SW480 (cell line): ENCODE results near the gene P2RY12.
"Not testable (repeated sequence)": the region's sequence is repeated elsewhere in the genome, so short reads cannot be mapped to it uniquely, and the experiment has no call there.

Experiments
- DNase-seq: peaks from one replicate; pipeline ENCODE4 v3.0.0-alpha.2; 2016; ENCODE audit warnings: low spot score

Gene P2RY12

GRCh38 chr3:151393146-151393830 is 8.7 kb upstream of the P2RY12 start:
- DNase-seq: no peak

DNA sequence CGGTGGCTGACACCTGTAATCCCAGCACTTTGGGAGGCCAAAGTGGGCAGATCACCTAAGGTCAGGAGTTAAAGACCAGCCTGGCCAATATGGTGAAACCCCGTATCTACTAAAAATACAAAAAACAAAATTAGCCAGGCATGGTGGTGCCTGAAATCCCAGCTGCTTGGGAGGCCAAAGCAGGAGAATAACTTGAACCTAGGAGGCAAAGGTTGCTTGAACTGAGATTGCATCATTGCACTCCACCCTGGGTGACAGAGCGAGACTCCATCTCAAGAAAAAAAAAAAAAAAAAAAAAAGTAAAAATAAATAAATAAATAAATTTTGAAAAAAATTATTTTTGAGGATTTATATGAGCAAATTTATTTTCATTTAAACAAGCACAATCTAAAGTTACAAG is 7.6 kb upstream of the P2RY12 start:
- DNase-seq: not testable (repeated sequence)

DNA sequence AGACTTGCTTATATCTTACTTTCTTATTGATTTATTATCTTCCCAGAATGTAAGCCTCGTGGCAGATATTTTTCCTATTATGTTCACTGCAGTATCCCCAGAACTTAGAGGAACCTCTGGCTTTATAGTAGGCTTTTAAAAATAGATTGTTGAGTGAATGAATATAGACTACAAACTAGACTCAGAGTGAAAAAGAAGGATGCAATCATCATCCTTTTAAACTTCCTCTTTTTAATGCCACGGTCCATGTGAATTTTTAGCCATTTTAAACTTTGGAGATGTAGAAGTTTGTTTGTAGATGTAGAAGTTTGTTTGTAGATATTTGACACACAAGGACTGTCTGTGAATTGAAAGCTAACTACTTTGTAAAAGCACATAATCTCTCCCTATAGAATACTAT is 7.2 kb upstream of the P2RY12 start:
- DNase-seq: no peak

DNA sequence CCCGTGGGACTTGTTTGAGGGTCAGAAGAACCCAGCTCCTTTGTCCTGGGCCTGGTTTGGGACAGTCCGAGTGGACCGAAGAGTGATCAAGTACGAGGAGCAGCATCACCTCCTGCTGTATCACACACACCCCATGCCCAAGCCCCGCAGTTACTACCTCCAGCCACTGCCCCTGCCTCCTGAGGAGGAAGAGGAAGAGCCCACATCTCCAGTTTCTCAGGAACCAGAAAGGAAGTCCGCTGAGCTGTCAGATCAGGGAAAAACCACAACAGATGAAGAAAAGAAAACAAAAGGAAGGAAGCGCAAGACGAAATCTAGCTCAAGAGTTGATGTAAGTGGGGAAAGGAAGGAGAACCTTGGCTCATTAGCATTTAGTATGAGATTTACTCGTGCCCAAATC is 3.3 kb upstream of the P2RY12 start:
- no peak for DNase-seq

GRCh38 chr3:151387432-151387831 is 2.9 kb upstream of the P2RY12 start:
- DNase-seq: no peak

DNA sequence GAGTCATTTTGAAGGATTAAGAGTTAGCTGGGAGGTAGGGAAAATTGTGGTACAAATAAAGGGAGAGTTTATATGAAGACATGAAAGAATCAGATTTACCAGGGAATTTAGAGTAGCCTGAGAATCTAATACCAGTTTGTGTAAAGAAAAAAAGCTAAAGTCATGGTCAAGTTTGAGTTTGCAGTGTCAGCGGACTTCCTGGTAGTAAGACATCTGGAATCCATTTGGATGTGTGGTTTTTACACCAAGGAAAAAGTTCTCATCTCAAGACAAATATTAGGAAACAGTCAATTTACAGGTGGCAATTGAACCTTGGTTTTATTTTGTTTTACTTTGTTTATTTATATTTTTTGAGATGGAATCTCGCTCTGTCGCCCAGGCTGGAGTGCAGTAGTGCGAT is 1.5 kb upstream of the P2RY12 start:
- DNase-seq: no peak

GRCh38 chr3:151383956-151384355 is 597 bp downstream of the P2RY12 start:
- no peak for DNase-seq

DNA sequence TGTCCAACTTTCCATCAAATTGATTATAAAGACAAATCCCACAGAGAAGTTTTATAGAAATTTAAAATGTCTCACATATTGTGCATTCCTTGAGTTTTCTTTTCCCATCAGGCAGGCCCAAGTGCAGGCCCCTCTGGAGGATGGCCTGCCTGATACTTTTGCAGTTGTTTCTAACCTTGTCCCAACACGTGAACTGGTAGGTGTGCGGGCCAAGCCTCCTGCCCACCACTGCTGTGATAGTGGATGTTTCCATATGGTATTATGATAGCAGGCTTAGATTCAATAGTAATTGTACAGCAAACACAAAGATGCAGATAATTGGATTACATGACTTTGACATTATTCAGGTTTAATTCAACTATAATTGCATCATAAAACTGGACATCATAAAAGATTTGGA is 1.4 kb downstream of the P2RY12 start:
- DNase-seq: no peak

GRCh38 chr3:151382671-151383070 is 1.9 kb downstream of the P2RY12 start:
- DNase-seq: no peak

- no peak for DNase-seq
Observed at GRCh38 chr3:151379083-151379734, 5.3 kb downstream of the P2RY12 start.

DNA sequence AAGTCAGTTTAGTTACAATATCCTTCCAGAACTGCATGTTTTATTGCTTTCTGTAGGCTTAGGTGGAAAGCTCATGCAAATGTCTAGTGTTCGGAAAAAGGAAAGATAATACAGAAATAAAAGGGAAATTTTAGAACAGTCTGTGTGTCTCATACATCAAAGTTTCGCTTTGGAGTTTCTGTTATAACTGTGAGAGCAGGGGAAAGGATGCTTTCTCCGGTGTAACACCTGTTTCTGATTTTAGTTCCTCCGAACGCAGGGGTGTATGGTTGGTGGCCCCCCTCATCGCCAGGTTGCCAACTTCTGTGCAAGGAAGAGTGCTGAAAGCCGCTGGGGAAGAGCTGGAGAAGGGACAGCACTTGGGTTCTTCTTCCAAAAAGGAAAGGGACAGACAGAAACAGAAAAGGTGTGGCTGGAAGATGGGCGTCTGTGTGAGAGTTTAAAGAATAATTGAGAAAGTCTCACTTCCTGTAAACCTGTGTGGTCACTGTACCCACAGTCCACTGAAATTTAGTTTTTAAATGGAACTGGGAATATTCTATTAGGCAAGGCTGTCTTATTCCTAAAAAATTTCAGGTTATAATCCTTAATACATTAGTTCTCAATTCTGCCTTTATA is 6.7 kb downstream of the P2RY12 start:
- DNase-seq: no peak

- DNase-seq: no peak
Observed at GRCh38 chr3:151372063-151372820, 12.3 kb downstream of the P2RY12 start.

DNA sequence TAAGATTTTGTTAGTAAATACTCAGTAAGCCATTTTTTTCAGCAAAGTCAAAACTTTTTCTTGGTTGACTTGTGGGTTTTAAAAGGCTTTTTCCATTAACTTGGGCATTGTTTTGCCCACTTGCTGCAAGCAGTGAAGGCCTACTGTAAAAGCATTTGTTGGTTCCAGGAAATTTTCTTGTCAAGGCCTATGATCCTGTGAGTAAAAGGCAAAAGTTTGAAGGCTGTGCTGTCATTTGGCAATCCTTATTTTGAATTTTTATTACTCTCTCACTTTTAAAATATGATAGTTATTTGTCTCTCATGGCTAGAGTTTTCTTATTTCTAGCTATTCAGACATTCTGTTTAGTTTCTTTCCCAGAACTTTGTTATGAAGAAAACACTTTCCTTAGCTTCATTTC is 13.0 kb downstream of the P2RY12 start:
- DNase-seq: no peak

- DNase-seq: no peak
Observed at GRCh38 chr3:151367448-151367847, 17.1 kb downstream of the P2RY12 start.

- DNase-seq: no peak
Observed at GRCh38 chr3:151366993-151367392, 17.6 kb downstream of the P2RY12 start.

DNA sequence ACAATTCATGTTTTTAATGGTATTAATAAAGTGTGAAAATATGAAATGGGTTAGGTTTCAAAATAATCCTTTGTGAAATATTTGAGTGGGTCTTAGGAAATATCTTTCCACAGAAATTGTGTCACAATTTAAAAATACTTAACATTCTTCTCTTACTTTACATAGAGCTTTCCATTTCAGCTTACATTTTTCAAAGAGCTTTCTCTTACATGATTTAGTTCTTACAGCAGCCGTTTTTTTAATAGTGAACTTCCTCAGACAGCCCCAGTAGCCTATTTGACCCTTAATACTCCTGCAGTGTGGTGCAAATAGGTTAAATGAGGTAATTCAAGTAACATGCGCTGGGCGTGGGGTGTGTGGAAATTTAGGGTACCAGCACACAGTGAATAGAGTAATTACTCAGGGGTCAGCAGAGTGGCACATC is 21.8 kb downstream of the P2RY12 start:
- DNase-seq: no peak

- no peak for DNase-seq
Observed at GRCh38 chr3:151357463-151357850, 27.1 kb downstream of the P2RY12 start.

DNA sequence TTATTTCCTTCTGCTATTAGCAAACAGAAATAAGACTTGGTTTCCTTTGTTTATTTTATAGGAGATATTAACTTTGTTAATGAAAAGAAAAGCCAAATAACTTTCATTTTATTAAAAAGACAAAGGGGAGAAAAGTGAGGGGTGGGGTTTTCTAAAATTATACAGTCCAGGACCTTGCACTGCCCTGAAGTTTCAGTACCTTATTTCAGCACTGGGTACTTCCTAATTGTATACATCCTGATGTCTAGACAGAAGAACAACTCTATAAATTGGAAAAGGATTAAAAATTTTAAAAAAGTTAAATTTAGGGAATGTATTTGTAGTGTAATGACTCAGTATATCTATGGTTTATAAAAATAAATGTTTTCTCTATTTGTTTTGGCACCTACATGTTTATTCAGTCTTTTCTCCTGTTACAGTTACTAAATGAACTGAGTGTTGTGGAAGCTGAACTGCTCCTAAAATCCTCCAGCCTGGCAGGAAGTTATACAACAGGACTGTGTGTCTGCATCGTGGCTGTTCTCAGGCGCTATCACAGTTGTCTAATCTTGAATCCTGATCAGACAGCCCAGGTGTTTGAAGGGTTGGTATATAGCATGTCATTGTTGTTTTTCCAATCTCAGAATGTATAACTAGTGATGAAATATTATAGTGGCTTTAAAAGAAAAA is 27.6 kb downstream of the P2RY12 start:
- DNase-seq: no peak

GRCh38 chr3:151351648-151352047 is 32.9 kb downstream of the P2RY12 start:
- no peak for DNase-seq

DNA sequence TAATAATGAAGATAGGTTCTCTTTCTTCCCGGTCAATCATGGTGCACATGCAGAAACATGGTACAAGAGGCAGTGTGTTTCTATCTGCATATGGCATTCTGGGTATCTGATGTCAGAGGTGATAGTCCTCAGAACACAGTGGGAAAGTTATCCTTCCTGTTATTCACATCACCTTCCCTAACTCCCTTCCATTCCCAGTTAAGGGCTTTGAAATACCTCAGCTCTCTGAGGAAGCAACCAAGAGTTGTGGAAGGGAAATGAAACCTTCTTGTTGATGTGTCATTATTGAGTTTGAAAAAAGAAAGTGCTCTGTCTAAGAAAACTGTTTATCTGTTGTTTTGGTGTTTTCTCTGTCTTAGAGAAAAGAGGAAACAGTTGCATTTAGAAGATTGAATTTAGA is 33.3 kb downstream of the P2RY12 start:
- DNase-seq: no peak

DNA sequence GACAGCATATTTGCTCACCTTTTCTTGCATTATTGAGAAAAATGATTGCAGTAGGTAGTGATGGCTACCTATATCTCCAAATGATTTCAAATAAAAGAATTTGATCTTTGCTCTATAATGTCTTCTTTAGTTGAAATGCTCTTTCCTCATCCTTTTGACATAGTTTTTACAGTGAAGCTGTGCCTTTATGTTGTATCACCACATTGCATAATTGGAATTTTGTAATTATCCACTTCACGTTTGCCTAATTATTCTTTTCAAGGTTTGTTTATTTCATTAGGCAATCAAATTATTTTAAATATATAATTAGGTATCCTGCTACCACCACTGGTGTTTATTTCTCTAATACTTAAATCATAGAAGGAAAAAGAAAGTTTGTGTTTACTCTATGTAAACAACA is 33.9 kb downstream of the P2RY12 start:
- DNase-seq: no peak

GRCh38 chr3:151347432-151347831 is 37.1 kb downstream of the P2RY12 start:
- no peak for DNase-seq
